ENCODE measurements around the gene CFAP100. TPM values are rescaled to one million over a fixed set of nuclear protein-coding genes. Genes with fewer than 3 reads are reported as not detected.

Gene CFAP100
- total and polyA plus RNA-seq, 4 donors, result not detected

- Histone ChIP-seq H3K4me3 (ENCODE audit: low read length in 2 of 2) (no peak overlapping the region), H3K9me3 (ENCODE audit: control insufficient read depth, low read length) (no peaks in the 10 kb centered on the region), H3K36me3 (ENCODE audit: control insufficient read depth in 1 of 2, insufficient read depth in 2 of 2, low read length in 1 of 2) (peaks cover 0 to 23% of the 10 kb centered on the region in 2 donors), H3K27me3 (ENCODE audit: control insufficient read depth in 1 of 2, insufficient read depth in 2 of 2, low read length in 1 of 2) (no peaks in the 10 kb centered on the region), H3K4me1 (ENCODE audit: control insufficient read depth in 1 of 2, insufficient read depth in 2 of 2, low read length in 2 of 2) (peaks cover 3% of the 10 kb centered on the region in 2 donors), H3K27ac (ENCODE audit: low read depth in 1 of 2, low read length in 2 of 2) (no peak overlapping the region)
- peak; percentile 31 to 51 for DNase-seq
- no peak for ATAC-seq (ENCODE audit: low FRiP score)
- 68 to 74% methylated on average over 15 of the region's 15 CpGs for WGBS, 2 donors
- intact Hi-C loops (cut with DNase I), result loop anchor here in 1 of 2 donors (5.0 kb wide), 1 partner anchor 63 kb away; no protein-coding TSS in a partner anchor
These were observed 44.9 kb upstream of the CFAP100 start for GRCh38 chr3:126349611-126350501.

GRCh38 chr3:126350502-126351085, 44.1 kb upstream of the CFAP100 start:
- Histone ChIP-seq H3K27me3 (ENCODE audit: control insufficient read depth in 1 of 2, insufficient read depth in 2 of 2, low read length in 1 of 2) (no peaks in the 10 kb centered on the region), H3K27ac (ENCODE audit: low read depth in 1 of 2, low read length in 2 of 2) (no peak overlapping the region), H3K4me3 (ENCODE audit: low read length in 2 of 2) (no peak overlapping the region), H3K36me3 (ENCODE audit: control insufficient read depth in 1 of 2, insufficient read depth in 2 of 2, low read length in 1 of 2) (peaks cover 0 to 21% of the 10 kb centered on the region in 2 donors), H3K9me3 (ENCODE audit: control insufficient read depth, low read length) (no peaks in the 10 kb centered on the region), H3K4me1 (ENCODE audit: control insufficient read depth in 1 of 2, insufficient read depth in 2 of 2, low read length in 2 of 2) (peaks cover 3% of the 10 kb centered on the region in 2 donors)
- no peak for ATAC-seq (ENCODE audit: low FRiP score)
- intact Hi-C loops (cut with DNase I), result loop anchor here in 1 of 2 donors (5.0 kb wide), 1 partner anchor 63 kb away; no protein-coding TSS in a partner anchor
- WGBS, 2 donors, result 81 to 83% methylated on average over 9 of the region's 9 CpGs
- DNase-seq, result peak; percentile 29 to 47

GRCh38 chr3:126351086-126351770, 43.5 kb upstream of the CFAP100 start:
- H3K27ac ChIP-seq (ENCODE audit: low read depth in 1 of 2, low read length in 2 of 2), result no peak overlapping the region
- no peak overlapping the region for H3K4me3 ChIP-seq (ENCODE audit: low read length in 2 of 2)
- WGBS, 2 donors, result 91 to 93% methylated on average over 10 of the region's 10 CpGs
- peaks cover 3% of the 10 kb centered on the region in 2 donors for H3K4me1 ChIP-seq (ENCODE audit: control insufficient read depth in 1 of 2, insufficient read depth in 2 of 2, low read length in 2 of 2)
- H3K36me3 ChIP-seq (ENCODE audit: control insufficient read depth in 1 of 2, insufficient read depth in 2 of 2, low read length in 1 of 2), result peaks cover 0 to 21% of the 10 kb centered on the region in 2 donors
- peak; percentile 32 to 57 for DNase-seq
- no peaks in the 10 kb centered on the region for H3K27me3 ChIP-seq (ENCODE audit: control insufficient read depth in 1 of 2, insufficient read depth in 2 of 2, low read length in 1 of 2)
- H3K9me3 ChIP-seq (ENCODE audit: control insufficient read depth, low read length), result no peaks in the 10 kb centered on the region
- intact Hi-C loops (cut with DNase I), result loop anchor here in 1 of 2 donors (5.0 kb wide), 1 partner anchor 64 kb away; no protein-coding TSS in a partner anchor
- no peak for ATAC-seq (ENCODE audit: low FRiP score)

- Histone ChIP-seq H3K4me3 (ENCODE audit: low read length in 2 of 2) (no peak overlapping the region), H3K36me3 (ENCODE audit: control insufficient read depth in 1 of 2, insufficient read depth in 2 of 2, low read length in 1 of 2) (peaks cover 0 to 21% of the 10 kb centered on the region in 2 donors), H3K27ac (ENCODE audit: low read depth in 1 of 2, low read length in 2 of 2) (no peak overlapping the region), H3K9me3 (ENCODE audit: control insufficient read depth, low read length) (no peaks in the 10 kb centered on the region), H3K4me1 (ENCODE audit: control insufficient read depth in 1 of 2, insufficient read depth in 2 of 2, low read length in 2 of 2) (peaks cover 3% of the 10 kb centered on the region in 2 donors), H3K27me3 (ENCODE audit: control insufficient read depth in 1 of 2, insufficient read depth in 2 of 2, low read length in 1 of 2) (no peaks in the 10 kb centered on the region)
- intact Hi-C loops (cut with DNase I), result loop anchor here in 1 of 2 donors (5.0 kb wide), 1 partner anchor 65 kb away; no protein-coding TSS in a partner anchor
- ATAC-seq (ENCODE audit: low FRiP score), result no peak
- DNase-seq, result peak; percentile 34 to 70
- 94% methylated on average over 18 of the region's 18 CpGs for WGBS, 2 donors
These were observed 42.8 kb upstream of the CFAP100 start for GRCh38 chr3:126351771-126352475.

- peak; percentile 38 to 65 for DNase-seq
- no peaks in the 10 kb centered on the region for H3K27me3 ChIP-seq (ENCODE audit: control insufficient read depth in 1 of 2, insufficient read depth in 2 of 2, low read length in 1 of 2)
- no peak for ATAC-seq (ENCODE audit: low FRiP score)
- WGBS, 2 donors, result 92 to 93% methylated on average over 27 of the region's 27 CpGs
- H3K4me3 ChIP-seq (ENCODE audit: low read length in 2 of 2), result no peak overlapping the region
- H3K36me3 ChIP-seq (ENCODE audit: control insufficient read depth in 1 of 2, insufficient read depth in 2 of 2, low read length in 1 of 2), result peaks cover 0 to 20% of the 10 kb centered on the region in 2 donors
- H3K4me1 ChIP-seq (ENCODE audit: control insufficient read depth in 1 of 2, insufficient read depth in 2 of 2, low read length in 2 of 2), result peaks cover 3% of the 10 kb centered on the region in 2 donors
- intact Hi-C loops (cut with DNase I), result loop anchor here in 1 of 2 donors (5.0 kb wide), 1 partner anchor 65 kb away; no protein-coding TSS in a partner anchor
- H3K9me3 ChIP-seq (ENCODE audit: control insufficient read depth, low read length), result no peaks in the 10 kb centered on the region
- no peak overlapping the region for H3K27ac ChIP-seq (ENCODE audit: low read depth in 1 of 2, low read length in 2 of 2)
These were observed 41.9 kb upstream of the CFAP100 start for GRCh38 chr3:126352476-126353454.

GRCh38 chr3:126353694-126354321, 40.9 kb upstream of the CFAP100 start:
- ATAC-seq (ENCODE audit: low FRiP score) (no peak), DNase-seq (peak; percentile 32 to 62)
- Histone ChIP-seq H3K4me3 (ENCODE audit: low read length in 2 of 2) (no peak overlapping the region), H3K4me1 (ENCODE audit: control insufficient read depth in 1 of 2, insufficient read depth in 2 of 2, low read length in 2 of 2) (peaks cover 3% of the 10 kb centered on the region in 2 donors), H3K27me3 (ENCODE audit: control insufficient read depth in 1 of 2, insufficient read depth in 2 of 2, low read length in 1 of 2) (no peaks in the 10 kb centered on the region), H3K9me3 (ENCODE audit: control insufficient read depth, low read length) (no peaks in the 10 kb centered on the region), H3K27ac (ENCODE audit: low read depth in 1 of 2, low read length in 2 of 2) (no peak overlapping the region), H3K36me3 (ENCODE audit: control insufficient read depth in 1 of 2, insufficient read depth in 2 of 2, low read length in 1 of 2) (peaks cover 0 to 19% of the 10 kb centered on the region in 2 donors)
- 90 to 94% methylated on average over 8 of the region's 8 CpGs for WGBS, 2 donors
- intact Hi-C loops (cut with DNase I), result loop anchor here in 1 of 2 donors (5.0 kb wide), 1 partner anchor 67 kb away; no protein-coding TSS in a partner anchor

- Histone ChIP-seq H3K36me3 (ENCODE audit: control insufficient read depth in 1 of 2, insufficient read depth in 2 of 2, low read length in 1 of 2) (peaks cover 0 to 19% of the 10 kb centered on the region in 2 donors), H3K4me1 (ENCODE audit: control insufficient read depth in 1 of 2, insufficient read depth in 2 of 2, low read length in 2 of 2) (peaks cover 3% of the 10 kb centered on the region in 2 donors), H3K9me3 (ENCODE audit: control insufficient read depth, low read length) (no peaks in the 10 kb centered on the region), H3K4me3 (ENCODE audit: low read length in 2 of 2) (no peak overlapping the region), H3K27me3 (ENCODE audit: control insufficient read depth in 1 of 2, insufficient read depth in 2 of 2, low read length in 1 of 2) (no peaks in the 10 kb centered on the region), H3K27ac (ENCODE audit: low read depth in 1 of 2, low read length in 2 of 2) (peak overlapping the region in 1 of 2 donors; percentile 7)
- DNase-seq, result peak; percentile 43 to 66
- no peak for ATAC-seq (ENCODE audit: low FRiP score)
- 50 to 62% methylated on average over 7 of the region's 7 CpGs for WGBS, 2 donors
- intact Hi-C loops (cut with DNase I), result loop anchor here (5.0 kb wide), 3 partner anchors 52 to 142 kb away; no protein-coding TSS in a partner anchor
These were observed 39.9 kb upstream of the CFAP100 start for GRCh38 chr3:126354776-126355175.

Measured in aorta (tissue), 5 donors.